ENCODE data around the gene MRPL47.

- TF ChIP-seq, protein P1, sequence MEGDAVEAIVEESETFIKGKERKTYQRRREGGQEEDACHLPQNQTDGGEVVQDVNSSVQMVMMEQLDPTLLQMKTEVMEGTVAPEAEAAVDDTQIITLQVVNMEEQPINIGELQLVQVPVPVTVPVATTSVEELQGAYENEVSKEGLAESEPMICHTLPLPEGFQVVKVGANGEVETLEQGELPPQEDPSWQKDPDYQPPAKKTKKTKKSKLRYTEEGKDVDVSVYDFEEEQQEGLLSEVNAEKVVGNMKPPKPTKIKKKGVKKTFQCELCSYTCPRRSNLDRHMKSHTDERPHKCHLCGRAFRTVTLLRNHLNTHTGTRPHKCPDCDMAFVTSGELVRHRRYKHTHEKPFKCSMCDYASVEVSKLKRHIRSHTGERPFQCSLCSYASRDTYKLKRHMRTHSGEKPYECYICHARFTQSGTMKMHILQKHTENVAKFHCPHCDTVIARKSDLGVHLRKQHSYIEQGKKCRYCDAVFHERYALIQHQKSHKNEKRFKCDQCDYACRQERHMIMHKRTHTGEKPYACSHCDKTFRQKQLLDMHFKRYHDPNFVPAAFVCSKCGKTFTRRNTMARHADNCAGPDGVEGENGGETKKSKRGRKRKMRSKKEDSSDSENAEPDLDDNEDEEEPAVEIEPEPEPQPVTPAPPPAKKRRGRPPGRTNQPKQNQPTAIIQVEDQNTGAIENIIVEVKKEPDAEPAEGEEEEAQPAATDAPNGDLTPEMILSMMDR (IDR thresholded peaks at IDR 0.05; ENCODE audit: insufficient read depth, low read length, poor library complexity, severe bottlenecking): no peak
- no peak for TF ChIP-seq EZH2phosphoT487 (conservative IDR thresholded peaks at IDR 0.05; ENCODE audit: low read length)
Measured at GRCh38 chr3:179542375-179542774, 62.1 kb downstream of the MRPL47 start.
